Neural progenitor cell (in vitro differentiated cells): ENCODE data around the gene CDC42EP5. TPM values are rescaled to one million over a fixed set of nuclear protein-coding genes. Genes with fewer than 3 reads are reported as not detected.

ENCODE experiments used
- DNase-seq: peaks from one replicate; pipeline ENCODE4 v3.0.0-alpha.2; 2016; ENCODE audit warnings: low spot score
- H2AFZ ChIP-seq: fragments of 200-600 bp; sonication (generic); replicated peaks from 2 replicates; pipeline ENCODE4 v1.6.1; 2016; ENCODE audit warnings: antibody characterized with exemption
- H3F3A ChIP-seq: fragments of 200-600 bp; sonication (generic); 2 replicates; pipeline ENCODE4 v1.6.1; 2016; ENCODE audit warnings: antibody characterized with exemption, low read depth
- H3K27ac ChIP-seq: fragments of 200-600 bp; sonication (generic); 2 replicates; pipeline ENCODE4 v1.5.1; 2016; ENCODE audit warnings: mild to moderate bottlenecking
- H3K27me3 ChIP-seq: fragments of 200-600 bp; sonication (generic); 2 replicates; pipeline ENCODE4 v1.6.1; 2016; ENCODE audit warnings: mild to moderate bottlenecking, moderate library complexity
- H3K36me3 ChIP-seq: fragments of 200-600 bp; sonication (generic); 2 replicates; pipeline ENCODE4 v1.5.1; 2016
- H3K4me1 ChIP-seq: fragments of 200-600 bp; sonication (generic); 2 replicates; pipeline ENCODE4 v1.6.1; 2016; ENCODE audit warnings: mixed run types
- H3K4me2 ChIP-seq: fragments of 200-600 bp; sonication (generic); 2 replicates; pipeline ENCODE4 v1.6.1; 2016
- H3K4me3 ChIP-seq: fragments of 200-600 bp; sonication (generic); 2 replicates; pipeline ENCODE4 v1.5.1; 2016
- H3K79me2 ChIP-seq: fragments of 200-600 bp; sonication (generic); 2 replicates; pipeline ENCODE4 v1.6.1; 2016; ENCODE audit warnings: low read depth
- H3K9ac ChIP-seq: fragments of 200-600 bp; sonication (generic); 2 replicates; pipeline ENCODE4 v1.6.1; 2016
- H3K9me3 ChIP-seq: fragments of 200-600 bp; sonication (generic); 2 replicates; pipeline ENCODE4 v1.5.1; 2016; ENCODE audit warnings: low read depth
- H4K20me1 ChIP-seq: fragments of 200-600 bp; sonication (generic); 2 replicates; pipeline ENCODE4 v1.6.1; 2016; ENCODE audit warnings: low read depth
- H3K27ac Mint-ChIP-seq: 3 replicates; pipeline ENCODE4 v1.8.0; 2021; ENCODE audit warnings: mixed read lengths
- H3K27me3 Mint-ChIP-seq: 2 replicates; pipeline ENCODE4 v1.8.0; 2022; ENCODE audit warnings: low read depth, mild to moderate bottlenecking, inconsistent platforms, moderate library complexity, mixed read lengths; ENCODE audit not compliant: insufficient read depth
- H3K36me3 Mint-ChIP-seq: 3 replicates; pipeline ENCODE4 v1.8.0; 2021; ENCODE audit warnings: mixed read lengths
- H3K4me1 Mint-ChIP-seq: 3 replicates; pipeline ENCODE4 v1.8.0; 2021; ENCODE audit warnings: mixed read lengths
- H3K4me3 Mint-ChIP-seq: 3 replicates; pipeline ENCODE4 v1.8.0; 2021; ENCODE audit warnings: mild to moderate bottlenecking, moderate library complexity, mixed read lengths
- H3K9me3 Mint-ChIP-seq: 3 replicates; pipeline ENCODE4 v1.8.0; 2020; ENCODE audit warnings: mixed read lengths
- CTCF ChIP-seq: fragments of 200-600 bp; sonication (generic); IDR thresholded peaks from 2 replicates; pipeline ENCODE4 v1.5.1; 2017; ENCODE audit warnings: antibody characterized with exemption, mild to moderate bottlenecking
- EZH2 ChIP-seq: fragments of 200-600 bp; sonication (generic); IDR thresholded peaks from 2 replicates; pipeline ENCODE4 v1.6.1; 2017; ENCODE audit warnings: antibody characterized with exemption, mild to moderate bottlenecking, moderate library complexity
- EZH2phosphoT487 ChIP-seq: fragments of 200-600 bp; sonication (generic); IDR thresholded peaks from 2 replicates; pipeline ENCODE4 v1.6.1; 2017; ENCODE audit warnings: antibody characterized with exemption
- total RNA-seq: library from RNA; depleted of rRNA; stranded (reverse); fragments of >200 nt; gene quantifications from 2 replicates; pipeline ENCODE4 v1.2.3, GENCODE V29; 2015; ENCODE audit warnings: low replicate concordance

CDC42EP5 gene
- total RNA-seq, 1 donor from 2014 or later, result not detected

- Mint-ChIP-seq H3K27me3 (peaks cover 12% of the 10 kb centered on the region), H3K36me3 (peaks cover 19% of the 10 kb centered on the region), H3K9me3 (no peaks in the 10 kb centered on the region), H3K27ac (no peak overlapping the region), H3K4me3 (peak overlapping the region; percentile 72), H3K4me1 (peaks cover 4% of the 10 kb centered on the region)
- Histone ChIP-seq H4K20me1 (peaks cover 70% of the 10 kb centered on the region), H3F3A (peaks cover 28% of the 10 kb centered on the region), H2AFZ (no peak overlapping the region), H3K36me3 (no peaks in the 10 kb centered on the region), H3K9me3 (no peaks in the 10 kb centered on the region), H3K27ac (no peak overlapping the region), H3K4me1 (no peaks in the 10 kb centered on the region), H3K4me2 (no peak overlapping the region), H3K79me2 (peaks cover 1% of the 10 kb centered on the region), H3K9ac (no peak overlapping the region), H3K27me3 (no peaks in the 10 kb centered on the region), H3K4me3 (no peak overlapping the region)
- DNase-seq, result no peak
- TF ChIP-seq EZH2phosphoT487 (no peak), EZH2 (no peak), CTCF (no peak)
Observed at GRCh38 chr19:54458648-54459281, 14.3 kb downstream of the CDC42EP5 start.

- H3K36me3 ChIP-seq, result no peaks in the 10 kb centered on the region
- H3K4me3 ChIP-seq, result no peak overlapping the region
- H3F3A ChIP-seq, result peaks cover 20% of the 10 kb centered on the region
- H3K4me1 ChIP-seq, result no peaks in the 10 kb centered on the region
- peaks cover 2% of the 10 kb centered on the region for H3K4me1 Mint-ChIP-seq
- no peaks in the 10 kb centered on the region for H3K9me3 Mint-ChIP-seq
- no peak overlapping the region for H3K27ac ChIP-seq
- H2AFZ ChIP-seq, result no peak overlapping the region
- H3K9me3 ChIP-seq, result no peaks in the 10 kb centered on the region
- H3K9ac ChIP-seq, result no peak overlapping the region
- DNase-seq, result no peak
- H3K79me2 ChIP-seq, result peaks cover 7% of the 10 kb centered on the region
- no peak overlapping the region for H3K27ac Mint-ChIP-seq
- H3K4me2 ChIP-seq, result no peak overlapping the region
- peaks cover 77% of the 10 kb centered on the region for H4K20me1 ChIP-seq
- no peak overlapping the region for H3K4me3 Mint-ChIP-seq
- no peaks in the 10 kb centered on the region for H3K27me3 ChIP-seq
- H3K27me3 Mint-ChIP-seq, result peaks cover 10% of the 10 kb centered on the region
- peaks cover 22% of the 10 kb centered on the region for H3K36me3 Mint-ChIP-seq
- TF ChIP-seq EZH2 (no peak), CTCF (no peak), EZH2phosphoT487 (no peak)
Observed at GRCh38 chr19:54457773-54458647, 15.1 kb downstream of the CDC42EP5 start.

- no peak overlapping the region for H3K27ac Mint-ChIP-seq
- H3K4me3 Mint-ChIP-seq, result no peak overlapping the region
- H3K4me3 ChIP-seq, result no peak overlapping the region
- DNase-seq, result no peak
- H3K79me2 ChIP-seq, result peaks cover 18% of the 10 kb centered on the region
- H4K20me1 ChIP-seq, result peaks cover 75% of the 10 kb centered on the region
- peaks cover 7% of the 10 kb centered on the region for H3F3A ChIP-seq
- no peaks in the 10 kb centered on the region for H3K4me1 ChIP-seq
- TF ChIP-seq CTCF, result no peak
- TF ChIP-seq EZH2, result no peak
- TF ChIP-seq EZH2phosphoT487, result no peak
- H3K27me3 Mint-ChIP-seq, result peaks cover 8% of the 10 kb centered on the region
- no peak overlapping the region for H3K9ac ChIP-seq
- H3K36me3 ChIP-seq, result no peaks in the 10 kb centered on the region
- H3K9me3 Mint-ChIP-seq, result no peaks in the 10 kb centered on the region
- H3K4me2 ChIP-seq, result no peak overlapping the region
- H3K36me3 Mint-ChIP-seq, result peaks cover 29% of the 10 kb centered on the region
- H2AFZ ChIP-seq, result no peak overlapping the region
- no peaks in the 10 kb centered on the region for H3K9me3 ChIP-seq
- H3K4me1 Mint-ChIP-seq, result peaks cover 2% of the 10 kb centered on the region
- H3K27ac ChIP-seq, result no peak overlapping the region
- H3K27me3 ChIP-seq, result no peaks in the 10 kb centered on the region
Observed at GRCh38 chr19:54456423-54457373, 16.4 kb downstream of the CDC42EP5 start.
